Endothelial cell of umbilical vein (primary cell): ENCODE data around the gene RPRD1A. TPM values are rescaled to one million over a fixed set of nuclear protein-coding genes. Genes with fewer than 3 reads are reported as not detected.

Experiments
- BruUV-seq: library from RNA; stranded (reverse); fragments of 400-500 nt; replicated peaks from 2 replicates; lab custom pipeline; 2021; lab: Mats Ljungman, UMichigan
- CTCF ChIA-PET: fragments of 300-600, 350-600 bp; sonication (Branson Sonifier 250); formaldehyde crosslinking; loops from one replicate; lab custom pipeline; 2021; ENCODE audit warnings: antibody characterized with exemption, inconsistent platforms; lab: Charles Lee
- POLR2A ChIA-PET: fragments of 300-600, 350-600 bp; sonication (Branson Sonifier 250); formaldehyde crosslinking; loops from one replicate; lab custom pipeline; 2021; ENCODE audit warnings: antibody characterized with exemption, inconsistent platforms; lab: Charles Lee
- DNase-seq: peaks from one replicate; pipeline ENCODE4 v3.0.0-alpha.2; 2011; ENCODE audit warnings: low read depth, low spot score
- FAIRE-seq: peaks from 2 replicates; lab custom pipeline; 2011; peaks lifted over from hg19 to GRCh38; lab: Jason Lieb, UNC
- H2AFZ ChIP-seq: 2 replicates; pipeline ENCODE4 v1.6.0; 2012; ENCODE audit warnings: low read depth, low read length, control low read depth, inconsistent platforms
- H3K27ac ChIP-seq: 2 replicates; pipeline ENCODE4 v1.5.1; 2011; ENCODE audit warnings: low read depth, mild to moderate bottlenecking, control low read depth, low read length, moderate library complexity; ENCODE audit not compliant: insufficient read depth
- H3K27me3 ChIP-seq, 2 experiments: 2 replicates each; pipeline versions ENCODE4 v1.6.0 to v1.6.1; 2011; ENCODE audit warnings: low read length in 2 of 2, mixed read lengths in 1 of 2; ENCODE audit not compliant: control insufficient read depth in 2 of 2, insufficient read depth in 2 of 2
- H3K36me3 ChIP-seq, 2 experiments: 2 replicates in 1 of 2; 3 replicates in 1 of 2; pipeline ENCODE4 v1.5.1; 2011; ENCODE audit warnings: low read length in 2 of 2, mild to moderate bottlenecking in 1 of 2, moderate library complexity in 1 of 2; ENCODE audit not compliant: control insufficient read depth in 2 of 2, insufficient read depth in 2 of 2; ENCODE audit errors: extremely low read depth in 1 of 2
- H3K4me1 ChIP-seq: 3 replicates; pipeline ENCODE4 v1.5.1; 2011; ENCODE audit warnings: mild to moderate bottlenecking, low read length; ENCODE audit not compliant: control insufficient read depth, insufficient read depth; ENCODE audit errors: extremely low read depth
- H3K4me2 ChIP-seq: 2 replicates; pipeline ENCODE4 v1.6.1; 2011; ENCODE audit warnings: low read length, control low read depth, mixed read lengths; ENCODE audit not compliant: insufficient read depth
- H3K4me3 ChIP-seq, 3 experiments: fragments of 200-600 bp in 1 of 3; sonication (generic), shearing (Covaris generic) in 1 of 3; replicated peaks in 1 of 3; 2 replicates each; pipeline ENCODE4 v1.5.1; 2011 to 2016; ENCODE audit warnings: control low read depth in 3 of 3, low read length in 3 of 3, mild to moderate bottlenecking in 2 of 3, inconsistent platforms in 1 of 3, low read depth in 1 of 3, moderate library complexity in 1 of 3; ENCODE audit not compliant: insufficient read depth in 1 of 3
- H3K79me2 ChIP-seq: 2 replicates; pipeline ENCODE4 v1.6.0; 2012; ENCODE audit warnings: low read length, inconsistent platforms; ENCODE audit not compliant: control insufficient read depth, insufficient read depth
- H3K9ac ChIP-seq: replicated peaks from 2 replicates; pipeline ENCODE3; 2011; ENCODE audit warnings: low read length, control low read depth; ENCODE audit not compliant: insufficient read depth; ENCODE audit errors: extremely low read depth
- H3K9me1 ChIP-seq: replicated peaks from 3 replicates; pipeline ENCODE4 v1.6.0; 2011; ENCODE audit warnings: mild to moderate bottlenecking, low read length; ENCODE audit not compliant: control insufficient read depth, insufficient read depth; ENCODE audit errors: extremely low read depth
- H3K9me3 ChIP-seq: replicated peaks from 2 replicates; pipeline ENCODE4 v1.5.1; 2012; ENCODE audit warnings: low read length, inconsistent platforms; ENCODE audit not compliant: control insufficient read depth, insufficient read depth
- H4K20me1 ChIP-seq: replicated peaks from 2 replicates; pipeline ENCODE3; 2011; ENCODE audit warnings: mild to moderate bottlenecking, low read length; ENCODE audit not compliant: control insufficient read depth, insufficient read depth; ENCODE audit errors: extremely low read depth
- CTCF ChIP-seq, 2 donors: IDR thresholded peaks; 1 replicate in 1 of 2; 2 replicates in 1 of 2; pipeline ENCODE4 v1.5.1; 2011; ENCODE audit warnings: low read length in 2 of 2, mild to moderate bottlenecking in 2 of 2, moderate library complexity in 2 of 2, control low read depth in 1 of 2, inconsistent platforms in 1 of 2, low read depth in 1 of 2; ENCODE audit not compliant: insufficient read depth in 1 of 2; ENCODE audit errors: extremely low read depth in 1 of 2
- EZH2 ChIP-seq: IDR thresholded peaks from 2 replicates; pipeline ENCODE4 v1.6.1; 2012; ENCODE audit warnings: borderline replicate concordance, low read depth, mild to moderate bottlenecking, moderate library complexity, low read length, inconsistent platforms; ENCODE audit not compliant: severe bottlenecking
- FOS ChIP-seq: IDR thresholded peaks from 2 replicates; pipeline ENCODE4 v1.6.1; 2011; ENCODE audit warnings: mild to moderate bottlenecking, low read length, moderate library complexity, borderline replicate concordance; ENCODE audit not compliant: insufficient read depth
- GATA2 ChIP-seq: IDR thresholded peaks from 2 replicates; pipeline ENCODE4 v1.7.0; 2011; ENCODE audit warnings: low read depth, mild to moderate bottlenecking, moderate library complexity, mixed read lengths, low read length; ENCODE audit not compliant: insufficient read length, insufficient read depth
- JUN ChIP-seq: IDR thresholded peaks from 2 replicates; pipeline ENCODE4 v1.6.1; 2011; ENCODE audit warnings: borderline replicate concordance, low read depth; ENCODE audit not compliant: insufficient read length, insufficient read depth
- MAX ChIP-seq: IDR thresholded peaks from 2 replicates; pipeline ENCODE4 v1.6.1; 2011; ENCODE audit not compliant: insufficient read depth, insufficient read length
- MYC ChIP-seq: IDR thresholded peaks from one replicate; pipeline ENCODE4 v1.6.1; 2011; ENCODE audit warnings: mild to moderate bottlenecking, low read depth, low read length
- POLR2A ChIP-seq: IDR thresholded peaks from 2 replicates; pipeline ENCODE4 v1.6.1; 2012; ENCODE audit warnings: low read depth, mild to moderate bottlenecking, control low read depth, low read length
- POLR2AphosphoS5 ChIP-seq: IDR thresholded peaks from 2 replicates; pipeline ENCODE4 v1.6.1; 2012; ENCODE audit warnings: low read depth, mild to moderate bottlenecking, control low read depth, low read length, moderate library complexity; ENCODE audit not compliant: insufficient read depth
- dilution Hi-C: fragments of 300-500 bp; cut with MboI; formaldehyde crosslinking; loops from one replicate; pipeline ENCODE4 v1.15.0; 2019; ENCODE audit warnings: low sequenced_read_pairs; ENCODE audit not compliant: extremely low pct_ligation_motif_present
- intact Hi-C: fragments of 100-400 bp; cut with micrococcal nuclease; formaldehyde crosslinking; loops from one replicate; pipeline ENCODE4 v1.10.0; 2022
- polyA plus RNA-seq, 4 experiments: library from polyadenylated mRNA; depleted of rRNA in 3 of 4; stranded (reverse) in 3 of 4; unstranded in 1 of 4; fragments of >200 nt; gene quantifications; 2 replicates each; pipeline versions ENCODE4 v1.2.1 to v1.2.3, GENCODE V29; 2011 to 2012; ENCODE audit warnings: missing spikeins in 1 of 4
- total RNA-seq: library from RNA; stranded (reverse); gene quantifications from 2 replicates; pipeline ENCODE4 v1.2.3, GENCODE V29; 2021

RPRD1A gene
- total and polyA plus RNA-seq, 2 donors (not counting 3 experiments of a cell fraction or from before 2014, with no cell fraction given), result 13.5 to 50.7 TPM

- Histone ChIP-seq H3K4me3 (no peak overlapping the region), H3K27me3 (no peaks in the 10 kb centered on the region), H2AFZ (no peak overlapping the region), H3K36me3 (peaks cover 0 to 6% of the 10 kb centered on the region in 2 experiments), H3K27ac (no peak overlapping the region), H3K4me2 (no peak overlapping the region), H4K20me1 (no peaks in the 10 kb centered on the region), H3K9me3 (no peaks in the 10 kb centered on the region), H3K9me1 (no peaks in the 10 kb centered on the region), H3K79me2 (peaks cover 2% of the 10 kb centered on the region), H3K4me1 (peaks cover 6% of the 10 kb centered on the region), H3K9ac (no peak overlapping the region)
- BruUV-seq, result no TSS peak
- POLR2A ChIA-PET, result no interaction called here
- FAIRE-seq, result no peak
- DNase-seq, result no peak
- dilution Hi-C loops, result no loop called here
- no peak for TF ChIP-seq FOS
- TF ChIP-seq JUN, result no peak
- no peak for TF ChIP-seq CTCF (IDR thresholded peaks at IDR 0.05; ENCODE audit: extremely low read depth in 1 of 2, insufficient read depth in 1 of 2, low read depth in 1 of 2, low read length in 2 of 2)
- no peak for TF ChIP-seq POLR2A
- no peak for TF ChIP-seq MAX
- TF ChIP-seq POLR2AphosphoS5, result no peak
- TF ChIP-seq MYC, result no peak
- TF ChIP-seq GATA2, result no peak
- TF ChIP-seq EZH2, result no peak
- CTCF ChIA-PET, result no interaction called here
- intact Hi-C loops, result loop anchor here (10.0 kb wide), 1 partner anchor 726 kb away; no protein-coding TSS in a partner anchor
Observed at GRCh38 chr18:36028859-36029258, 38.5 kb downstream of the RPRD1A start.
